ENCODE data around the gene DIP2A. TPM values are rescaled to one million over a fixed set of nuclear protein-coding genes. Genes with fewer than 3 reads are reported as not detected.

The DIP2A gene
- total and polyA plus RNA-seq, 2 experiments from 2014 or later, result 18.5 to 36.3 TPM

DNA sequence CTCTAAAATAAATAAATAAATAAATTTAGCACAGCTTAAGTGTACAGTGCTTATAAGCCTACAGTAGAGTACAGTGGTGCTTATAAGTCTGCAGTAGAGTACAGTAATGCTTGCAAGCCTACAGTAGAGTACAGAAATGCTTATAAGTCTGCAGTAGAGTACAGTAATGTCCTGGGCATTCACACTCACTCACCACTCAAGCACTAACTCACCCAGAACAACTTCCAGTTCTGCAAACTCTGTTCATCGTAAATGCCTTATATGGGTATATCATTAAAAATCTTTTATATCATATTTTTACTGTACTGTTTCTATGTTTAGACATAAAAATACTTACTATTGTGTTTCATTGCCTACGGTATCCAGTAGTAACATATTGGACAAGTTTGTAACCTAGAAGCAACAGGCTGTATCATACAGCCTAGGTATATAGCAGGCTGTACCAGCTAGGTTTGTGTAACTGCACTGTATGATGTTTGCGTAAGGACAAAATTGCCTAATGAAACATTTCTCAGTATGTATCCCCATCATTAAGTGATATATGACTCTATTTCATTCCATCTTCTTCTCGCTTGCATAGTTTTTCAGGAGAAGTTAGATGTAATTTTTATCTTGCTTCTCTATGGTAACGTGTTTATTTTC lies 160.2 kb downstream of the DIP2A start:
- Histone ChIP-seq H3K27ac (ENCODE audit: low read depth) (no peak overlapping the region), H3K27me3 (ENCODE audit: insufficient read depth) (no peaks in the 10 kb centered on the region), H3K79me2 (replicated peaks; ENCODE audit: insufficient read depth) (no peaks in the 10 kb centered on the region), H3K4me1 (ENCODE audit: insufficient read depth) (peaks cover 2% of the 10 kb centered on the region), H3F3A (replicated peaks; ENCODE audit: low read depth) (no peaks in the 10 kb centered on the region), H2AFZ (no peak overlapping the region), H3K36me3 (ENCODE audit: insufficient read depth) (no peaks in the 10 kb centered on the region), H3K9me2 (ENCODE audit: insufficient read depth) (0 out of 2 replicates have a peak, but pooled peaks cover 3% of the 10 kb centered on the region), H3K4me2 (no peak overlapping the region), H4K20me1 (replicated peaks; ENCODE audit: insufficient read depth) (no peaks in the 10 kb centered on the region), H3K4me3 (no peak overlapping the region)
- Mint-ChIP-seq H3K4me3 (no peak overlapping the region), H3K9me3 (no peaks in the 10 kb centered on the region; the same call in 2 of the 3 replicates), H3K27ac (no peak overlapping the region), H3K36me3 (ENCODE audit: low read depth) (no peaks in the 10 kb centered on the region), H3K4me1 (peaks cover 9% of the 10 kb centered on the region; the same call in 2 of the 3 replicates), H3K27me3 (ENCODE audit: insufficient read depth, low read depth, poor library complexity) (peaks cover 7% of the 10 kb centered on the region)
- DNase-seq (ENCODE audit: low spot score) (no peak), ATAC-seq (no peak)
- TF ChIP-seq ZNF114 (CRISPR knock-in tag; IDR thresholded peaks at IDR 0.05), result no peak
- TF ChIP-seq ZNF331 (CRISPR knock-in tag; IDR thresholded peaks at IDR 0.05; ENCODE audit: low read depth), result no peak
- TF ChIP-seq POLR2AphosphoS5 (IDR thresholded peaks at IDR 0.05; ENCODE audit: low read depth), result no peak
- TF ChIP-seq, protein P1, sequence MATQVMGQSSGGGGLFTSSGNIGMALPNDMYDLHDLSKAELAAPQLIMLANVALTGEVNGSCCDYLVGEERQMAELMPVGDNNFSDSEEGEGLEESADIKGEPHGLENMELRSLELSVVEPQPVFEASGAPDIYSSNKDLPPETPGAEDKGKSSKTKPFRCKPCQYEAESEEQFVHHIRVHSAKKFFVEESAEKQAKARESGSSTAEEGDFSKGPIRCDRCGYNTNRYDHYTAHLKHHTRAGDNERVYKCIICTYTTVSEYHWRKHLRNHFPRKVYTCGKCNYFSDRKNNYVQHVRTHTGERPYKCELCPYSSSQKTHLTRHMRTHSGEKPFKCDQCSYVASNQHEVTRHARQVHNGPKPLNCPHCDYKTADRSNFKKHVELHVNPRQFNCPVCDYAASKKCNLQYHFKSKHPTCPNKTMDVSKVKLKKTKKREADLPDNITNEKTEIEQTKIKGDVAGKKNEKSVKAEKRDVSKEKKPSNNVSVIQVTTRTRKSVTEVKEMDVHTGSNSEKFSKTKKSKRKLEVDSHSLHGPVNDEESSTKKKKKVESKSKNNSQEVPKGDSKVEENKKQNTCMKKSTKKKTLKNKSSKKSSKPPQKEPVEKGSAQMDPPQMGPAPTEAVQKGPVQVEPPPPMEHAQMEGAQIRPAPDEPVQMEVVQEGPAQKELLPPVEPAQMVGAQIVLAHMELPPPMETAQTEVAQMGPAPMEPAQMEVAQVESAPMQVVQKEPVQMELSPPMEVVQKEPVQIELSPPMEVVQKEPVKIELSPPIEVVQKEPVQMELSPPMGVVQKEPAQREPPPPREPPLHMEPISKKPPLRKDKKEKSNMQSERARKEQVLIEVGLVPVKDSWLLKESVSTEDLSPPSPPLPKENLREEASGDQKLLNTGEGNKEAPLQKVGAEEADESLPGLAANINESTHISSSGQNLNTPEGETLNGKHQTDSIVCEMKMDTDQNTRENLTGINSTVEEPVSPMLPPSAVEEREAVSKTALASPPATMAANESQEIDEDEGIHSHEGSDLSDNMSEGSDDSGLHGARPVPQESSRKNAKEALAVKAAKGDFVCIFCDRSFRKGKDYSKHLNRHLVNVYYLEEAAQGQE (IDR thresholded peaks at IDR 0.05; ENCODE audit: unreplicated experiment), result no peak
- TF ChIP-seq, protein P2, sequence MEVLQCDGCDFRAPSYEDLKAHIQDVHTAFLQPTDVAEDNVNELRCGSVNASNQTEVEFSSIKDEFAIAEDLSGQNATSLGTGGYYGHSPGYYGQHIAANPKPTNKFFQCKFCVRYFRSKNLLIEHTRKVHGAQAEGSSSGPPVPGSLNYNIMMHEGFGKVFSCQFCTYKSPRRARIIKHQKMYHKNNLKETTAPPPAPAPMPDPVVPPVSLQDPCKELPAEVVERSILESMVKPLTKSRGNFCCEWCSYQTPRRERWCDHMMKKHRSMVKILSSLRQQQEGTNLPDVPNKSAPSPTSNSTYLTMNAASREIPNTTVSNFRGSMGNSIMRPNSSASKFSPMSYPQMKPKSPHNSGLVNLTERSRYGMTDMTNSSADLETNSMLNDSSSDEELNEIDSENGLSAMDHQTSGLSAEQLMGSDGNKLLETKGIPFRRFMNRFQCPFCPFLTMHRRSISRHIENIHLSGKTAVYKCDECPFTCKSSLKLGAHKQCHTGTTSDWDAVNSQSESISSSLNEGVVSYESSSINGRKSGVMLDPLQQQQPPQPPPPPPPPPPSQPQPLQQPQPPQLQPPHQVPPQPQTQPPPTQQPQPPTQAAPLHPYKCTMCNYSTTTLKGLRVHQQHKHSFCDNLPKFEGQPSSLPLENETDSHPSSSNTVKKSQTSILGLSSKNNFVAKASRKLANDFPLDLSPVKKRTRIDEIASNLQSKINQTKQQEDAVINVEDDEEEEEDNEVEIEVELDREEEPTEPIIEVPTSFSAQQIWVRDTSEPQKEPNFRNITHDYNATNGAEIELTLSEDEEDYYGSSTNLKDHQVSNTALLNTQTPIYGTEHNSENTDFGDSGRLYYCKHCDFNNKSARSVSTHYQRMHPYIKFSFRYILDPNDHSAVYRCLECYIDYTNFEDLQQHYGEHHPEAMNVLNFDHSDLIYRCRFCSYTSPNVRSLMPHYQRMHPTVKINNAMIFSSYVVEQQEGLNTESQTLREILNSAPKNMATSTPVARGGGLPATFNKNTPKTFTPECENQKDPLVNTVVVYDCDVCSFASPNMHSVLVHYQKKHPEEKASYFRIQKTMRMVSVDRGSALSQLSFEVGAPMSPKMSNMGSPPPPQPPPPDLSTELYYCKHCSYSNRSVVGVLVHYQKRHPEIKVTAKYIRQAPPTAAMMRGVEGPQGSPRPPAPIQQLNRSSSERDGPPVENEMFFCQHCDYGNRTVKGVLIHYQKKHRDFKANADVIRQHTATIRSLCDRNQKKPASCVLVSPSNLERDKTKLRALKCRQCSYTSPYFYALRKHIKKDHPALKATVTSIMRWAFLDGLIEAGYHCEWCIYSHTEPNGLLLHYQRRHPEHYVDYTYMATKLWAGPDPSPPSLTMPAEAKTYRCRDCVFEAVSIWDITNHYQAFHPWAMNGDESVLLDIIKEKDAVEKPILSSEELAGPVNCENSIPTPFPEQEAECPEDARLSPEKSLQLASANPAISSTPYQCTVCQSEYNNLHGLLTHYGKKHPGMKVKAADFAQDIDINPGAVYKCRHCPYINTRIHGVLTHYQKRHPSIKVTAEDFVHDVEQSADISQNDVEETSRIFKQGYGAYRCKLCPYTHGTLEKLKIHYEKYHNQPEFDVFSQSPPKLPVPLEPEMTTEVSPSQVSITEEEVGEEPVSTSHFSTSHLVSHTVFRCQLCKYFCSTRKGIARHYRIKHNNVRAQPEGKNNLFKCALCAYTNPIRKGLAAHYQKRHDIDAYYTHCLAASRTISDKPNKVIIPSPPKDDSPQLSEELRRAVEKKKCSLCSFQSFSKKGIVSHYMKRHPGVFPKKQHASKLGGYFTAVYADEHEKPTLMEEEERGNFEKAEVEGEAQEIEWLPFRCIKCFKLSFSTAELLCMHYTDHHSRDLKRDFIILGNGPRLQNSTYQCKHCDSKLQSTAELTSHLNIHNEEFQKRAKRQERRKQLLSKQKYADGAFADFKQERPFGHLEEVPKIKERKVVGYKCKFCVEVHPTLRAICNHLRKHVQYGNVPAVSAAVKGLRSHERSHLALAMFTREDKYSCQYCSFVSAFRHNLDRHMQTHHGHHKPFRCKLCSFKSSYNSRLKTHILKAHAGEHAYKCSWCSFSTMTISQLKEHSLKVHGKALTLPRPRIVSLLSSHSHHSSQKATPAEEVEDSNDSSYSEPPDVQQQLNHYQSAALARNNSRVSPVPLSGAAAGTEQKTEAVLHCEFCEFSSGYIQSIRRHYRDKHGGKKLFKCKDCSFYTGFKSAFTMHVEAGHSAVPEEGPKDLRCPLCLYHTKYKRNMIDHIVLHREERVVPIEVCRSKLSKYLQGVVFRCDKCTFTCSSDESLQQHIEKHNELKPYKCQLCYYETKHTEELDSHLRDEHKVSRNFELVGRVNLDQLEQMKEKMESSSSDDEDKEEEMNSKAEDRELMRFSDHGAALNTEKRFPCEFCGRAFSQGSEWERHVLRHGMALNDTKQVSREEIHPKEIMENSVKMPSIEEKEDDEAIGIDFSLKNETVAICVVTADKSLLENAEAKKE (CRISPR knock-in tag; IDR thresholded peaks at IDR 0.05), result no peak
- TF ChIP-seq, protein P3, sequence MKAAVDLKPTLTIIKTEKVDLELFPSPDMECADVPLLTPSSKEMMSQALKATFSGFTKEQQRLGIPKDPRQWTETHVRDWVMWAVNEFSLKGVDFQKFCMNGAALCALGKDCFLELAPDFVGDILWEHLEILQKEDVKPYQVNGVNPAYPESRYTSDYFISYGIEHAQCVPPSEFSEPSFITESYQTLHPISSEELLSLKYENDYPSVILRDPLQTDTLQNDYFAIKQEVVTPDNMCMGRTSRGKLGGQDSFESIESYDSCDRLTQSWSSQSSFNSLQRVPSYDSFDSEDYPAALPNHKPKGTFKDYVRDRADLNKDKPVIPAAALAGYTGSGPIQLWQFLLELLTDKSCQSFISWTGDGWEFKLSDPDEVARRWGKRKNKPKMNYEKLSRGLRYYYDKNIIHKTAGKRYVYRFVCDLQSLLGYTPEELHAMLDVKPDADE (IDR thresholded peaks at IDR 0.05), result no peak
- TF ChIP-seq, protein P4, sequence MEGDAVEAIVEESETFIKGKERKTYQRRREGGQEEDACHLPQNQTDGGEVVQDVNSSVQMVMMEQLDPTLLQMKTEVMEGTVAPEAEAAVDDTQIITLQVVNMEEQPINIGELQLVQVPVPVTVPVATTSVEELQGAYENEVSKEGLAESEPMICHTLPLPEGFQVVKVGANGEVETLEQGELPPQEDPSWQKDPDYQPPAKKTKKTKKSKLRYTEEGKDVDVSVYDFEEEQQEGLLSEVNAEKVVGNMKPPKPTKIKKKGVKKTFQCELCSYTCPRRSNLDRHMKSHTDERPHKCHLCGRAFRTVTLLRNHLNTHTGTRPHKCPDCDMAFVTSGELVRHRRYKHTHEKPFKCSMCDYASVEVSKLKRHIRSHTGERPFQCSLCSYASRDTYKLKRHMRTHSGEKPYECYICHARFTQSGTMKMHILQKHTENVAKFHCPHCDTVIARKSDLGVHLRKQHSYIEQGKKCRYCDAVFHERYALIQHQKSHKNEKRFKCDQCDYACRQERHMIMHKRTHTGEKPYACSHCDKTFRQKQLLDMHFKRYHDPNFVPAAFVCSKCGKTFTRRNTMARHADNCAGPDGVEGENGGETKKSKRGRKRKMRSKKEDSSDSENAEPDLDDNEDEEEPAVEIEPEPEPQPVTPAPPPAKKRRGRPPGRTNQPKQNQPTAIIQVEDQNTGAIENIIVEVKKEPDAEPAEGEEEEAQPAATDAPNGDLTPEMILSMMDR (conservative IDR thresholded peaks at IDR 0.05; ENCODE audit: low read depth in 2 of 2), result no peak
- no peak for TF ChIP-seq NANOG (IDR thresholded peaks at IDR 0.05; ENCODE audit: borderline replicate concordance)
- no peak for TF ChIP-seq JUNB (IDR thresholded peaks at IDR 0.05; ENCODE audit: unreplicated experiment)
- TF ChIP-seq EZH2 (IDR thresholded peaks at IDR 0.05; ENCODE audit: low read depth, unreplicated experiment), result no peak
- no peak for TF ChIP-seq STAT1 (IDR thresholded peaks at IDR 0.05; ENCODE audit: unreplicated experiment)
- TF ChIP-seq EZH2phosphoT487 (IDR thresholded peaks at IDR 0.05; ENCODE audit: unreplicated experiment), result no peak
- no peak for TF ChIP-seq CREB1 (CRISPR knock-in tag; IDR thresholded peaks at IDR 0.05; ENCODE audit: low read depth)

All from GM23338 (cell line).